Fibroblast of villous mesenchyme (primary cell): Measurements from ENCODE around the gene SLC24A4. TPM values are rescaled to one million over a fixed set of nuclear protein-coding genes. Genes with fewer than 3 reads are reported as not detected.

ENCODE experiments used
- DNase-seq: peaks from one replicate; pipeline ENCODE4 v3.0.0-alpha.2; 2010; ENCODE audit warnings: low read depth
- H3K4me3 ChIP-seq: 2 replicates; pipeline ENCODE4 v1.5.1; 2011; ENCODE audit warnings: low read depth, mild to moderate bottlenecking, low read length
- CTCF ChIP-seq: IDR thresholded peaks from 2 replicates; pipeline ENCODE4 v1.5.1; 2012; ENCODE audit warnings: low read depth, mild to moderate bottlenecking, low read length; ENCODE audit not compliant: insufficient read depth
- total RNA-seq: library from RNA; depleted of rRNA; stranded (reverse); fragments of >200 nt; gene quantifications from 2 replicates; pipeline ENCODE4 v1.2.3, GENCODE V29; 2012

Gene SLC24A4
- total RNA-seq, 1 donor, result not detected

DNA sequence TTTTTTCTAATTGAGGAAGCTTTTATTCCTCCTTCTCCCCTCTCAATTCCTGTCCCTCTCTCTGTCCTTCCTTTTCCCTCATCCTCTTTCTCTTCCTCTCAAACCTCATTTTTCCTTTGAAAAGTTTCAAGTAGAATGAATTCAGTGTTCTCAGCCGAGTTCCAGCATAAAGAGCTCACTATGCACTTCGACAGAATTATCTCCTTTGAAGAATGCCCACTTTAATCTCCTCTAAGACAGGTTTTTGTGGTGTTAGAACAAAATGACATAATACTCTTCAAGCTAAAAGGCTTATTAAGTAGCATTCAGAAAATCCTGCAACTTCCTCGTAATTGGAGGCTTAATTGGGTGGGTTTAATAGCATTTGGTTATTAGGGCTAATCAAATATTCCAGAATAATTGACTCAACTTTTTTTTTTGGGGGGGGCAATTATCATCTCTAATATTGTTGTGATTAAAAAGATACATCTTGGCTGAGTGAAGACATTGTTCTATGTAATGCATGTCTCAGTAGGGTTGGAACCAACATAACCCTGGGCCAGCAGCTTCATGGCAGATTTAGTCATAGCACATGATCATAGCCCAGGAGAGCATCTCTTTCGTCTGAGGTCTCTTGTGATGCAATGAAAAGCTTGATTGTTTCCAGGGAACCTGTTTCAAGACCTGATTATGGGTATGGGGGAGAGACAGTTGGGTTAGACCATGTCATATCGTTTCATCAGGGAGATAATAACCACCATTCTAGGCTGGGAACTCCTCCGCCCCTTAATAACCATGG, 25.0 kb upstream of the SLC24A4 start:
- H3K4me3 ChIP-seq, result no peak overlapping the region
- TF ChIP-seq CTCF, result no peak
- no peak for DNase-seq

DNA sequence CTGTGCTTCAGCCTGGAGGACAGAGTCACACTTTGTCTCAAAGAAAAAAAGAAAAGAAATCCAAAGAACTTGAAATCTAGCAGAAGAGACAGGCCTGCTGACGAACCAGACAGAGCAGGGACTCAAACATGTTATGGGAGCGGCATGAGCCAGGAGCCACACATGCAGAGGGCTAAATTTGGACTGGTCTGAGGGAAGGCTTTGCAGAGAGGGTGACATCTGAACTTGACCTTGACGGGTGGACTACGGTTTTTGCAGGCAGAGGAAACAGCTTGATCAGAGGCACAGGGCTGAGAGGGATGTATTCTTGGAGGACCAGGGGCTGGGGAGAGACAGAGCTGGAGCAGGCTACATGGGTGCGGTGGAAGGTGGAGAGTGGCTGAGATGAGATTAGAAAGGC, 20.5 kb upstream of the SLC24A4 start:
- no peak overlapping the region for H3K4me3 ChIP-seq
- no peak for DNase-seq
- TF ChIP-seq CTCF, result no peak

DNA sequence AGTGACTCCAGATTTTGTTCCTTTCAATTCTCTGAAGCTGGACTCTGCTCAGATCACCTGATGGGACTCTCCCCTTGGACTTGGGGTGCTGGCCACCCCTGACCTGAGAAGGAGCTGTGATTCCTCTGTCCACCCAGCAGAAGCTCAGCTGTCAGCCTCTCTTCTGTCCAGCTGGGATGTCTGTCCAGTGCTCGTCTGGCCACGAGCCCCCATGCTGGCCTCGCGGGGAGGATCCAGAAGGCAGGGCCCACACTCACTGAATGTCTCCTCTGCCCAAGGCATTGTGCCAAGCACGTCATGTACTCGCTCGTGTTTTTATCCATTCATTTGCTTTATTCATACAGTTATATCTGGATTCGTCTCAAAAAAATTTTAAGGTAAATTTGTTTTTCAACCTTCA, 14.2 kb upstream of the SLC24A4 start:
- H3K4me3 ChIP-seq, result no peak overlapping the region
- DNase-seq, result no peak
- TF ChIP-seq CTCF, result no peak

GRCh38 chr14:92309968-92310530, 12.9 kb upstream of the SLC24A4 start:
- no peak for DNase-seq
- no peak for TF ChIP-seq CTCF
- no peak overlapping the region for H3K4me3 ChIP-seq

DNA sequence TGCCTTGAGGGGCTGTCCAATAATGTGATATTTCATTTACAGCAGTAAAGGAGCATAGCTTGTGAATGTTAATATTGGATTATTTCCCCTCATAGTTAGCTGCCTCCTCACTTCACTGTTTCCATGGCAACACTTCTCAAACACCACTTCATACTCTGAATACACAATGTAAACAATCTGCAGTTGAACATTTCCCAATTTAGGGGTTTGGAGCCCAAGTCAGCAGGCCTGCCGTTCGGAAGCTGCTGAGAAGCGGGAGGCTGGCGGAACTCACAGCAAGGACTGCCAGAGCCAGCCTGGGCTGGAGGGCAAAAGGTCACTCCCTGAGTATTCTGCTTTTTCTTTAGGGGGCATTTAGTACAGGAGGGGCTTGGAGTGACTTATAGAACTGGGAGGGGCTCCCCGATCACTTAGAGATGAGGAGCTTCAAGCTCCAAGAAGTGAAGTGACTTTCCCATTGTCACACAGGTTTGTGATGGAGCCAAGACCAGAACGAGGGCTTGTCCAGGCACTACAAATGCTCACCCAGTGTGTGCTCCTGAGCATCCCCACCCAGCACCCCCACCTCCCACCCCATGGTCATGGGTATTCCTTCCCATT, 12.1 kb upstream of the SLC24A4 start:
- no peak for TF ChIP-seq CTCF
- H3K4me3 ChIP-seq, result no peak overlapping the region
- no peak for DNase-seq

- TF ChIP-seq CTCF, result no peak
- DNase-seq, result peak; percentile 37
- no peak overlapping the region for H3K4me3 ChIP-seq
These were observed 8.8 kb upstream of the SLC24A4 start for GRCh38 chr14:92314182-92314581.
